ENCODE data around the gene LMO7.

LMO7 gene

GRCh38 chr13:75635828-75636435 is at the start of gene LMO7:
Gene LMO7 (plus strand): TSS chr13:75636330. CDS start chr13:75636658, 328 bp downstream.
- DNase-seq: peak; percentile 65

DNA sequence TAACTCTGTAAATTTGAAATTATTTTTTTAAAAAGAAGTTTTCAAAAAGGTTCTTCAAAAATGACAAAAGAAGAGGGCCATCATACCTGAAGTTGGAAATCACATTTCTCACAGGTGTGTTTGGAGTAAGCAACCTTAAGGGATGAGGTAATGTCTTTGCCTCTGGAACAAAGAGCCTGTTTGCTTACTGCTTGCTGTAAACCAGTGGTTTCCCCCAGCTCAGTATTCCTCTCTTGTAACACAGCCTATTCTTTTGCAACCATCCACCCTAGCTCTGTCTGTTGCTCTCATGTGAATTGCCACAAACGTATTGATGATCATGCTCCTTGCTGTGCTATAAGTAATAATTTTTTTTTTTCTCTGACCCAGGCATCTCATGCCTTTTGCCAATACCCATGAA is 48.5 kb upstream of the LMO7 start:
- DNase-seq: no peak

- DNase-seq: no peak
Measured at GRCh38 chr13:75596657-75597182, 39.4 kb upstream of the LMO7 start.

GRCh38 chr13:75600371-75600770 is 35.8 kb upstream of the LMO7 start:
- no peak for DNase-seq

DNA sequence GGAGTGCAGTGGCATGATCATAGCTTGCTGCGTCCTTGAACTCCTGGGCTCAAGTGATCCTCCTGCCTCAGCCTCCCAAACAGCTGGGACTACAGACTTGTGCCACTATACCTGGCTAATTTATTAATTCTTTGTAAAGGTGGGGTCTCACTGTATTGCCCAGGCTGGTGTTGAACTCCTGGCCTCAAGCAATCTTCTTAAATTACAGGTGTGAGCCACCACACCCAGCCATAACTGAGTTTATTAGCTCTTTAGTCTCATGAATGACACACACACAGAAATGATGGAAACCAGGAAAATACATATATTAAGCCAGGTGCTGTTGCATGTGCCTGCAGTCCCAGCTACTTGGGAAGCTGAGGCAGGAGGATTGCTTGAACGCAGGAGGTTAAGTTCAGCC is 33.1 kb upstream of the LMO7 start:
- DNase-seq: no peak

DNA sequence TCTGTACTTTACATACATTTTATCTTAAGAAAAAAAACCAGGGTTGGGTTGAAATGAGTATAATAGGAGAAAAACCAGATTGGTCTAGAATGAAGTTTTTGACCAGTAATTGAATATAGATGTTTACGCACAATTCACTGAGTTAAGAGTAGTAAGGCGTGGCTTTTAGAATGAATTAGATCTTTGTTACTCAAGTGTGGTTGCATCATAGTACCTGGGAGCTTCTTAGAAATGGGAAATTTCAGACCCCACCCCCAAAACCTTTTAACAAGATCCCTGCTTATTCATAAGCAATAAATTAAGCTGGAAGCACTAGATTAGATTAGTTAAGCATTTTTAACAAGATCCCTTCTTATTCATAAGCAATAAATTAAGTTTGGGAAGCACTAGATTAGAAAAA is 28.7 kb upstream of the LMO7 start:
- DNase-seq: no peak

DNA sequence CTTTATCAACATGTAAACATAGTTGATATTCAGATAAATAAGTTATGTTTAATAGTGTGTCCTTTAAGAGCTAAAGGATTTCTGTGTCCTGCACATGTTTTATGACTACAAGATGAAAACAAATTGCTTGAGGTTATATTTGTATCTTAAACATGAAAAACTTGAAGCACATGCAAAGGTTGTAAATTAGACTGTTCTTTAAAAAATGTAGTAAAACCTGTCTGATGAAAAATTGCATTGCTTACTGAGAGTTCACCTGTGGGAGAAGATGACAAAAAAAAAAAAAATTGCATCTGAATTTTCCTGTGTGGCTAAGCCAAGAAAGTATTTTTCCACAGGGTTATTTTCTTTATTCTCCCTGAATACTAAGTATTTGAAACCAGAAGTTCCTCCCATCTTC is 25.7 kb upstream of the LMO7 start:
- DNase-seq: no peak

DNA sequence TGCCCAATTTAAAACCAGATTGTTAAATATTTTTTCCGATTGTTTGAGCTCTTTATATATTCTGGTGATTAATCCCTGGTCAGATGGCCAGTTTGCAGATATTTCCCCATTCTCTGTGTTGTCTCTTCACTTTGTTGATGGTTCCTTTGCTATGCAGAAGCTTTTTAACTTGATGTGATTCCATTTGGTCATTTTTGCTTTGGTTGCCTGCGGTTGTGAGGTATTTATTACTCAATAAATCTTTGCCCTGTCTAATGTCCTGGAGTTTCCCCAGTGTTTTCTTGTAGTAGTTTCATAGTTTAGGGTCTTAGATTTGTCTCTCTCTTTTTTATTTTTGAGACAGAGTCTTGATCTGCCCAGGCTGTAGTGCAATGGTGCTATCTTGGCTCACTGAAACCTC is 23.8 kb upstream of the LMO7 start:
- DNase-seq: no peak

- no peak for DNase-seq
Measured at GRCh38 chr13:75617230-75617629, 18.9 kb upstream of the LMO7 start.

DNA sequence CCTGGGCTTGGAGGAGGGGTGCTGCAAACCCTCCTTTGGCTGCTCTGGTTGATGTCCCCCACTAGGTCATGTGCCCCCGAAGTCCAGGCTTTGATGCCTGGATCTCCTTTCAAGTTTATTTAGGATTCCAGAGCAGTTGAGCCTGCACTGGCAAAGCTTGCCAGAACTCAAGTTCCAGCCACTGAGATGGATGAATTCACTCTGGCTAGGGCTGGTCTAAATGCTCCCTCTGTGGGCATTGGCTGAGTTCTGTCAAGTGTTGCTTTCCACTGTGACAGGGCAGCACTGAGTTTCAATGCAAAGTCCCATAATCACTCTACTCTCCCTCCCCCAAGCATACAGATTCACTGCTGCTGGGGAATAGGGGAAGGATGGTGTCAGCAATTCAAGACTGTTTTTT is 17.8 kb upstream of the LMO7 start:
- DNase-seq: no peak

DNA sequence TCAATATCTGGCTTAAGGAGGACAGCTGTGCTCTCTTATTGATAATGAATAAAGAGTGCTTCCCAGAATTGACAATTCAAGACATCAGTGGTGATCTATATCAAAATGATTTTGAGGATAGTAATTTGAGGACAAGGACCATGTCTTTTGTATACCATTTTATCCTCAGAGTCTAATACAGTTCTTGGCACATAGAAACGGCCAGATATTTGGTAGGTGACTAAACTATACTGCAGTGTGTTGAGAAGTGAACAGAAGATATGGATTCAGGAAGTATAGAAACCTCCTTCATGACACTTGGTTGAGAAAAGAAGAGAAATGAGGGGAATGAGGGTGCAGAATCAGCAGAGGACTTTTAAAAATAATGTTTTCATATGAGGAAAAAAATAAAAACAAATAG is 16.1 kb upstream of the LMO7 start:
- no peak for DNase-seq

DNA sequence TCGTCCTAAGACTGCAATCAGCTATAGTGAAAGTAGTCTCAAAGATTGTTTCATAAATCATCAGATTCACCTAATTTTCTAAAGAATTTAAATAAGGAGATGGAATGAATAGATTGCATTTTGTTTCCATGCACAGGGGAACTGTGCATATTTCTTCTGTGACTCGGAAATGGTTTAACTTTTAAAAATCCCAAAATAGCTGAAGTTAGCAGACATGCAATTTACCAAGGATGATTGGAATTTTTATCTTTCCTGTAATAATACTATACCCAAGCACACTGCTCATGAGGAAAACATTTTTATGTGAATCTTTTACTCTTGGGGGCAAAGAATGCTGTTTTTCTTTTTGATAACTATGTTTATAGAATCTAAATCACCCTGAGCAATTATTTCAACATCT is 15.0 kb upstream of the LMO7 start:
- no peak for DNase-seq

DNA sequence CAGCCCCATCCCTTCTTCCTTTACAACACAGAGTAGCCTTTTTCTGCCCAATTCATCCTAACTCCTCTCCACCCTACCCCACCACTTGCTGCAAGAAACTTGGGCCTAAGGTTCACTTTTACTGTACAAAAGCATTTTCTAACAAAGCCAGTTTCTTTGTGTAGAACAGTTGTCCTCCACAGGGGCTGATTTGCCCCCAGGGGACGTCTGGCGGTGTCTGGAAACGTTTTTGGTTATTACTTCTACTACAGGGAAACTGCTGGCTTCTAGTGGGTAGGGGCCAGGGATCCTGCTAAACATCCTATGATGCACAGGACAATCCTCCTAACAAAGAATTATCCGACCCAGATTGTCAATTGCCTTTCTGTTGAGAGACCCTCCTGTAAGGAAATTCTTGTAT is 7.3 kb upstream of the LMO7 start:
- no peak for DNase-seq

DNA sequence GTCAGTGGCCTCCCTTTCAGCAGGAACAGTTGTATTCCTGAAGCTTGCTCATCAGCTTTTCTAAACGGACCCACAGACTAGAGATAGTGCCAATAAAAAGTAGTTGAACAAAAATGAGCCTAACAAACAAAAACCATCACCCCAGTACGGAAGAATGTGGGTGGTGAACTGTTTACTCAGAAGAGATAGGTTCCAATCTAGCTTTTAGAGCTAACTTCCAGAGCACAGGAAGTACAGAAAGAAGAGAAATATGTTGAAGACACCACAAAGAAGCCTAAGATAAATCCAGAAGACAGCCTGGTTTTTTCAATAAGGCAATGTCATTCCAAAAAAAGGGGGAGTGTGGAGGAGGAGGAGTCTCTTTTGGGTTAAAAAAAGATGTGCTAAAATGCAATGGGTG is 2.8 kb upstream of the LMO7 start:
- no peak for DNase-seq

DNA sequence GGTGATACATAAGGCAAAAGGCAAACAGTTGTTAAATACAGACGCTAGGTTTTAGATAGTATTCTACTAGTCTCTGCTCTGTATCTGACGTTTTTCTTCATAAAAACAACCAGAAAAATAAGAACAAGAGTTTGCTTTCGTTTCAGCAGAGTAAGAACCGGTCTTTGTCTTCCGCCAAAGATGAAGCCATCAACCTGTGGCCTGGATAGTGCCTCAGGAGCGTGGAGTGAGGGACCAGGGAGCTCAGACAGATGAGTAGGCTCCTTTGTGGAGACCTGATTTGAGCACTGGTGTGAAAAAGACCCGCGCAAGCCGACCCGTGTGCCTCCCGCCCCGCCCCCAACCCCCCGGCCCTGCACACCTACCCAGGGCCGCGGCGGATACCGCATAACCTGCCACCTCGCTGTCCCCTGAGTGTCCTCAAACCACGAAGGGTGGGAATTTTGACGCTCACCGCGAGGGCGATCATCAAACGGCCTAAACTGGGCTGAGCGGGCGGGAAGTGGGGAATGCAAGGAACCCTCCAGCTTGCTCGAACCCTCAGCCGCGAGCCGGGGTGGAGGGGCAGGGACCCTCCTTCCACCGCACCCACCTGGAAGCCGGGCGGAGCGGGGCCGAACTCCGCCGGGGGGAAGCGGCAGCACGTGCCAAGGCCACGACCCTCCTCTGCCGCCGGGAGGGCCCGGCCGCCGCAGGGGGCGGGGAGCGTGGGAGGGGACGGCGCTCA is 866 bp upstream of the LMO7 start:
- no peak for DNase-seq

- peak; percentile 67 for DNase-seq
Measured at GRCh38 chr13:75636436-75637180, 478 bp downstream of the LMO7 start.

DNA sequence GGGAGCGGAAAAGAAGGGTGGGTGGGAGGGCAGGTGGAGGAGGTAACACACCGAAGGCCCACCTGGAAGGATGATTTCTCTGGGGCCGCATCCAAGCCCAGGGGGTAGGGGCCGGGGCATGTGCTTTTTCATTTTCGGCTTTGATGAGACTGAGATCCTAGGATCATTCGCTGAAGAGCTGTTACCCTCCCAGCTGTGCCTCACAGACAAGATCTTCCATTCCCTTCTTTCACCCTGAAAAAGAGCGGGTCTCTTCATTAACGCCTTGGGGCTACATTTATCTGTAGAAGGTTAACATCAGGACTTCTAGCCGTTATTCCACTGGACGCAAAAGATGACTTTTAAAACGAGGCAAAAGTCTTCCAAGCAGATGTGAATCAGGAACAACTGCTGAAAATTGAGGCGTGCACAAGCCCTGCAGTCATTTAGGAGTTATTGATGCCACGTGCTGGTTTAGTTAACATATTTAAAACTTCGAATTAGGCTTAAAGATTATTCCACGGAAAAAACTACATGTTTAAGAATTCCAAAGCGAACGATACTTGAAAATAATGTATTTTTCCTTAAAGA is 1.1 kb downstream of the LMO7 start:
- no peak for DNase-seq

GRCh38 chr13:75639454-75639853 is 3.3 kb downstream of the LMO7 start:
- no peak for DNase-seq

- no peak for DNase-seq
Measured at GRCh38 chr13:75641026-75641425, 4.9 kb downstream of the LMO7 start.

- DNase-seq: no peak
Measured at GRCh38 chr13:75643182-75643581, 7.1 kb downstream of the LMO7 start.

DNA sequence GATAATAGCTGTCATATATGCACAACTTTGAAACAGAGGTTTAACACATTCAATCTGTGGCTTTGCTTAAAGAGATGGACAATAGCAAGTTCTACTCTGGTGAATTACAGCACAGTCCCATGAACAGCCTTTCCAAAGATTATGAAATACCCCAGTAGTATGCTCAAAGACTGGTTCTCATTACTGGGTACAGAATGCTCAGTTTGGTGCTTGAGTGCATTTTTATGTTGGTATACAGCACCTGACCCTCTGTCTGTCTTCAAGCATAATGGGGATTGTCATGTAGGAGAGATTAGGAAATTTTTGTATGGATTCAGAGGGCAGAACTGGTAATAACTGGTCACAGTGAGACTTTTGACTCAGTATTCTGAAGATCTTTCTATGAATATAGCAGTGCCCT is 7.6 kb downstream of the LMO7 start:
- DNase-seq: no peak

GRCh38 chr13:75645141-75645540 is 9.0 kb downstream of the LMO7 start:
- no peak for DNase-seq

DNA sequence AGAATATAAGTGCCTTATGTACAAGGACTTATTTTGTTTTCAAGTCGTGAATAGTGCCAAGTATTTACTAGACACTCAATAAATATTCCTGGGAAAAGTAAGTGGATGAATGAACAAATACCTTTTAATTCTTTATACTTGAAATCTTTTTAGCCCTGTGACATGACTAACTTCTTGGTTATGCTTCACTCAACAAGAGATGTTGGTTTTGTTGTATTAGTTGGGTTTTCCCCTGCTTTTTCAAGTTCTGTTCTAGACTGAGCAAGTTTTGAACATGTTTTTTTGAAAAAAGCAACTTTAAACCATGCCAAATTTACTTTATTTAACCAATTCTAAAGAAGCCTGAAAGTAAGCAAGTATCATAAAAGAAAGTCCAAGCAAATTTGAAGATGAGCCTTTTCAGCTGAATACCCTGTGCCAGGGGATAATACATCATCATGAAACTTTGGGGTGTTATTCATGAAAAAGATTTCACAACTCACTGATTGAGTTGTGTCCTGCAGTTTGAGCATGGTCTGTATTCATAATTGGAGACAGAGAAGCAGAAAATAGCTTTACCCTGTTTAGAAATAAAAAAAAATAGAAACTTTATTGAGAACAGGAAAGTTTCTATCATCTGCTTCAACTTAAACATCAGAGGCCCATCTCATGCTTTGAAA is 11.1 kb downstream of the LMO7 start:
- DNase-seq: no peak

Measured in activated T-cell treated with anti-CD3 and anti-CD28 coated beads, Interleukin-2, amount 50 U/mL, for 1 hour (primary cell).